WI38 (cell line): ENCODE measurements around the gene MR1.

Source experiments
- H3K4me3 ChIP-seq: 2 replicates; pipeline ENCODE4 v1.5.1; 2011; ENCODE audit warnings: low read depth, mild to moderate bottlenecking, control low read depth, low read length
- CTCF ChIP-seq: IDR thresholded peaks from 2 replicates; pipeline ENCODE4 v1.5.1; 2012; ENCODE audit warnings: low read depth, mild to moderate bottlenecking, control low read depth, low read length

MR1 gene

GRCh38 chr1:181089017-181089675 lies 55.4 kb downstream of the MR1 start:
- H3K4me3 ChIP-seq: peak overlapping the region; percentile 95
- no peak for TF ChIP-seq CTCF

- no peak for TF ChIP-seq CTCF
- peak overlapping the region; percentile 95 for H3K4me3 ChIP-seq
These were observed 56.1 kb downstream of the MR1 start for GRCh38 chr1:181089676-181090544.

- peak overlapping the region; percentile 95 for H3K4me3 ChIP-seq
- no peak for TF ChIP-seq CTCF
These were observed 56.9 kb downstream of the MR1 start for GRCh38 chr1:181090641-181091126.

- TF ChIP-seq CTCF: no peak
- peak overlapping the region; percentile 95 for H3K4me3 ChIP-seq
These were observed 57.7 kb downstream of the MR1 start for GRCh38 chr1:181091309-181092040.

GRCh38 chr1:181092056-181092455 lies 58.3 kb downstream of the MR1 start:
- no peak for TF ChIP-seq CTCF
- peak overlapping the region; percentile 95 for H3K4me3 ChIP-seq

- TF ChIP-seq CTCF: no peak
- peak overlapping the region; percentile 95; the same call in 1 of the 2 replicates for H3K4me3 ChIP-seq
These were observed 59.2 kb downstream of the MR1 start for GRCh38 chr1:181092883-181093458.
